H54 (cell line): ENCODE measurements around the gene PRKCE.
A peak's percentile ranks its signal among the peaks of the same experiment; 100 is the strongest.

Experiments used
- DNase-seq: peaks from one replicate; pipeline ENCODE4 v3.0.0; 2011; ENCODE audit warnings: low spot score, mixed read lengths; ENCODE audit not compliant: insufficient read length
- FAIRE-seq: peaks from 3 replicates; lab custom pipeline; 2011; peaks lifted over from hg19 to GRCh38; lab: Jason Lieb, UNC
- POLR2A ChIP-seq: IDR thresholded peaks from 2 replicates; pipeline ENCODE4 v1.6.1; 2011; ENCODE audit warnings: low read depth, mild to moderate bottlenecking, low read length

Gene PRKCE

DNA sequence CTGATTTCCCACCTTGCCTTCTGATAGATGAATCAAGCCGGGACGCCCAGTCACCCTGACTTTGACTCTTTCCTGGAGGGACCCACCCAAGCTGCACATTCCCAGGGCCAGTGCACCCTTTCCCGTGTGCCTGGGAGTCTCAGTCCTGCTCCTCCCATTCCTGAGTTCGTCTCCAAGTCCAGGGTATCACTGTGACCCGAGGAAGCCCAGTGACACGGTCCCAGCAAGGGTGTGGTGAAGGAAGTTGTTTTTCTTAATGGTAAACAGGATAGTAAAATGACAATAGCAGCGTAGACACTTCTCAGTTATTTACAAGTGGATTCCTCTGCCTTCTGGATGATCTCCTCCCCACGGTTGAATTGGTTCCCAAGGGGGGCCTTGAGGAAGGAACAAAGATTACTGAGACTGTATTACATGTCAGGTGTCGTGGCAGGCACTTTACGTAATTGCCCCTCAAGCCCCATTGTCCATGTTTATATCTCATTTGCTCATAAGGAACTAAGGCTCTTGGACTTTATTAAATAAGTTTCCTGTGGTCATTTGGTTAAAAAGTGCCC, 123.3 kb downstream of the PRKCE start:
- FAIRE-seq (no peak), DNase-seq (no peak)
- no peak for TF ChIP-seq POLR2A

DNA sequence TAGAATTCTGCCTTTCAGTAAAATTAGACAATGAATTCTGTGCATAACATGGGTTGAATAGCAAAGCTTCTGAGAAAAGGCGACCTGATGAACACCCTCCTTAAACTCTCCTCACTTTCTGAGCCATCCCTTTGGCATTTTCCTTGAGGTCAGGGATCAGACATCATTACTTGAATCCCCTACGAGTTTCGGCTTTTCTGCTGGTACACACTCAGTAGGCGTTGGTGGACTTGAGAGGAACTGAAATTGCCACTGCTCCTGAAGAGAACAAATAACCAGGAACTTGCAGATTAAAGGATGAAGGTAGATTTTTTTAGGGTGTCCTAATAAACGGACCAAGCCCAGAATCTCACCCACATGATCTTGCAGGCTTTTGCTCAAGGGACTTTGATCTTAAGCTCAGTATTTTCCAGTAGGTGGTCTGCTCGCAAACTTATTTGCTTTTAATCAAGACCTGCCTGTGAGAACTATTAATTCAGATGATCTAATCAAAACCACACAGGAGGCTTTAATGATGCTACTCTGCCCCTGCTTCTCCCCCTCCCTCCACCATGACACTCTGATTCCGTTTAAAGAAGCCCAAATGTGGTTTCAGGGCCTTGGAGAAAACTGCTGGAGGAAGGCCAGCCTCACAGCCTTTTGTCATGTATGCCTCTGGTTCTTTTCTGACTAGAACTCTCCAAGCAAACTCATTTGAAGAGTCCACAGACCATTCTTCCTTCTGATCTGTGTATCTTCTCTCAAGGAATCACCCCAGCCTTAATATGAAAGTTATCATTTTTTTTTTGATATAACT, 124.9 kb downstream of the PRKCE start:
- no peak for DNase-seq
- no peak for TF ChIP-seq POLR2A
- no peak for FAIRE-seq

DNA sequence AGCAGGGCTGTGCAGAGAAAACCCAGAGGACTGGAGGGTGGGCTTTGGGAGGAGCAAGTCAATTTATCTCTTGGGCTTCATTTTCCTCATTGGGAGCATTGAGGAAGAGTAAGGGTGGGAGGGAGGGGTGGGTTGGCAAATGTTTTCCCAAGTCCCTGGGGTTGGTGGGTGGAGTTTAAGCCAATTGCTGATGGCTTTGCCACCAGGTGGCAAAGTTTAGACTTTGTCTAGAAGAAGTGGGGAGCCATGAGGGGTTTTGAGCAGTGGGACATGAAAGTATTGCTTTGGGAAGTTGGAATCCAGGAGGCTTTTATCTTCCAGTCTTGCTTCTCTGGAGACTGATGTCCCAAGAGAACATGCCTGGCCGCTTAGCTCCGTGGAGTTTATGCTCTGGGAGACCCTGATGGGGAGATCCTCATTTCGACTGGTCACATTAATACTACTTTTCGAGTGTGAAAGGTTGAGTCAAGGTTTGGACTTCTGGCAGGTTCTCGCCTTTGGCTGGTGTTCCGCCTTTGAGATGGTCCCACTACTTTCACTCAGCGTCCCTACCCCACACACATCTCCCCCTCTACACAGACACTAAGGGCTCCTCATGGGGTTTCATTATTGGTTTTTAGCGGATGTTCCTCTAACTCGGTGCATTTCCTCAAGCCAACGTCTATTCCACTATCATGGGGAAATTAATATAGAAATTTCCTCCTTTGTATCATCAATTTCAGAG, 126.7 kb downstream of the PRKCE start:
- no peak for DNase-seq
- TF ChIP-seq POLR2A = no peak

DNA sequence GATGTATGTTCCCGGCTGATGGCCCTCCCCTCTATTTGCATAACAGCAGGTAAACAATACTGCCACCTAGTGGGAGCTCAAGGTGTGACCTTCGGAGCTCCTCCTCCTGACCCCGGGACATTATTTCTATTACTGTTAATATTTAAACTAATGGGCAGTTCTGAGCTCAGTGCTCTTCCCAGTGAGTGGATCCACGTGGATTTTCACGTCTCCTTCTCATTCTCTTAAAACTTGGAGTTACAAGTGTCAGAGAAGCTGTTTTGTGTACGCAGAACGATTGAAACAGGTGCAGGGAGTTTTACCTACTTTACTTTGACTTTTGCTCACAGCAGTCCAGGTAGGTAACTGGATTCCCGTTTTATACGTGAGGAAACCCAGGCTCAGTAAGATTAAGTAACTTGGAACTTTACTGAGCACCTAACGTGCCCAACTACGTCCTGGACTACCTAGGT, 127.3 kb downstream of the PRKCE start:
- FAIRE-seq (no peak), DNase-seq (peak; percentile 57)
- TF ChIP-seq POLR2A = no peak

More for the DNA sequence above, 126.7 kb downstream of the PRKCE start:
- FAIRE-seq = no peak

DNA sequence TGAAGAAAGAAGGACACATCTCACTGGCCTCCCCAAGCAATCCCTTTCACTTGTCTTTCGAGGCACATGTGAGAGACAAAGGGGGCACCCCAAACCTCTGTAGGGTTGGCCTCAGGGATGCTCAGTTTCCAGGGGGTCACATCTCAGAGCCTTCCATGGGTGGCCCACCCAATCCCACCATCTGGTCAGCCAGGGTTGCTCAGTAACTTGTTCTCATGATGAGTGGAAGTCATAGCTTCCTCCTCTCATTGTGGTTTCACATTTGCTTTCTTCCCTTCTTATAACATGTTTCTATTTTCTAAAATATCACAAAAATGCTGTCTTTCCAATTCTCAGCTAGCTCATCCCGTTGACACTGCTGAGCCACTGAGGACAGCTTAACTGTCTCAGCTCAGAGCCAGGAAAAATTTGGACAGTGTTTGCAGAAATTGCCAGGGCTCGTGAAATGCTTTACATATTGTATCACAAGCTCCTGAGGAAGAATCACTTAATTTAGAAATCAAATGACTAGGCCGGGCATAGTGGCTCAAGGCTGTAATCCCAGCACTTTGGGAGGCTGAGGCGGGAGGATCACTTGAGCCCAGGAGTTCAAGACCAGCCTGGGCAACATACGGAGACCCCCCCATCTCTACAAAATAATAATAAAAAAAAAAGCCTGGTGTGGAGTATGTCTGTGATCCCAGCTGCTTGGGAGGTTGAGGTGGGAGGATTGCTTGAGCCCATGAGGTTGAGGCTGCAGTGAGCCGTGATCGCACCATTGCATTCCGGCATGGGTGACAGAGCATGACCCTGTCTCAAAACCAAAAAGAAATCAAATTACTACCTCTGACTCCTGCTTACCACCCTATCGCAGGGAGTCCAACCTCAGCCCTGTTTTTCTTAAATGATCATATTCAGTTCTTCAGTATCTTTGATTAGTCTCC, 129.3 kb downstream of the PRKCE start:
- DNase-seq (no peak), FAIRE-seq (no peak)

DNA sequence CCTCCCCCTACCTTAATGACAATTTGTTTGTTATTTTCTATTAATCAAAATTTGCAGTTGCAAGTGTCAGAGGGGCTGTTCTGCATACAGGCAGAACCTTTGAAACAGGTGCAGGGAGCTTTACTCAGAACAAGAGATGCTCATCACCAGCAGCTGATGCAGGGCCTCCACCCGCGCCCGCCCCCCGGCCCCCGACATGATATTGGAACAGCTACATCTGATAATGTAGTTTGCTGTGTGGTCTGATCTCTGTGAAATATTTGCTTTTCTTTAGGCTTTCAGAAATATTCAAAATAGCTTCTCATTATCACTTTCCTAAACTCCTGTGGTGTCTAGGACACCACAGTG, 130.0 kb downstream of the PRKCE start:
- DNase-seq (no peak), FAIRE-seq (no peak)
- no peak for TF ChIP-seq POLR2A

More for the DNA sequence above, 129.3 kb downstream of the PRKCE start:
- TF ChIP-seq POLR2A = no peak

DNA sequence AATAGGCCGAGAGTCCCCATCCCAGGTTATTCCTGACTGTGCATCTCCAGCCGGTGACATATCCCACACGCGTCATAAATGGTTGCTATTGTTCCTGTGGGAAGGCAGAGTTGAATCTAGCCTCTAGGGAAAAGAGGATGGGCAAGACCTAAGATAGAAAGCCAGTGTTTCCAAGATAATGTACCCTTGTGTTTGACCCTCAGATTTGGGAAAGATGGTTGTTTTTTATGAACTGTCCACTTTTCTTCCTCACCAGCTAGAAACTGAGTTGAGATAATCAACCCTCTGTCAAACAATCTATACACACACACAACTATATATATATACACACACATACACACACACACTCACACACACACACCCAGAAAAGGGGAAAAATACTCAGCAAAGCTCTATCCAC, 131.0 kb downstream of the PRKCE start:
- TF ChIP-seq POLR2A = no peak
- FAIRE-seq = no peak
- no peak for DNase-seq

DNA sequence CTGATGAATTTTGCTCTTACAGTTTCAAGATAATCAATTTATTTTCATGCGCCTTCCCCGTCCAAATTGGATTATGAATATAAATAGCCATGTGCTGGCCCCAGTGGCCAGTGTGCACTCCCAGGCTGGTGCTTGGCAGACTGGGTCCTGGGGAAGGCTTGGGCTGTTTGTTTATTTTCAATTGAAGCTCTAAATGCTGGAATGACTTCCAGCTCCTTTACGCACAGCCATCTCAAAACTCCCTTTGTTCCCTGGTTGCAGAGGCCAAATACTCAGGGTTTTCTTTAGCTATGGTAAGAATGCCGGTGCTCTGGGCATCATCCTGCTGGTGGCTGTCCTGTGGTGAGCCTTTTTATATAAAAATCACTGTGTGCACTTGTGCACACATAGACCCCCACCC, 131.5 kb downstream of the PRKCE start:
- no peak for TF ChIP-seq POLR2A

DNA sequence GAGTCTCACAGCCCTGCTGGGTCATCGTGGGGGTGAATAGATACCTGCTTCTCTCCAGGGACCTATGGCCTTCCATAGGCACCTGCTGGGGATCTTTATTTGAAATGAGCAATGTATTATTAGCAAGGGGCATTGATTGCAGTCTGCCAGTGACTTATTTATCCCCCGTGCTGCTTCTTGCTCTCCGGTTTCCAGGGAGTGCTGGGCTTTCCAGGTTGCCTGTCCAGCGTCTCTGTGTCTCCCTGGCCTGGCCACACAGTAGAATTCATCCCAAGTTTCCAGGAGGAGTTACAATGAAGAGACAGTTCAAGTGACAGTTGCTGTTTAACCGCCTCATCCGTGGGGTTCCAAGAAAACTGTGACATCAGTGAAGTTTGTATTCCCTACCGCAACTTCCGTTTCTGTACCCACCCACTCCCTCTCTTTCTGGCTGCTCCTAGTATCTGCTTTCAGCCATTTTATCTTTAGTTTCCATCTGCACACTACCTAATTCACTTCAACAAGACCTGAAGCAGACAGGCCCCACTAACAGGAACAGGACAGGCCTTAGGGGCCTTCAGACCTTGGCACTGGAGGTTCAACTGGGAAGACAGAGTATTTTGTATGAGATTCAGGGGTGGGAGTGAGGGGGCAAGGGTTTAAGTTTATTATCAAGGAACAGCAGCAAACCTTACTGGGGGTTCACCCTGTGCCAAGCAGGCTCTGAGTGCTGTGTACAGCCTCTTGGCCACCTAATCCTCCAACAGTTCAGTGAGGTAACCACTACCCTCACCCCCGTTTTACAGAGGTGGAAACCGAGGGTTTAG, 134.8 kb downstream of the PRKCE start:
- DNase-seq (no peak), FAIRE-seq (no peak)
- no peak for TF ChIP-seq POLR2A

More for the DNA sequence above, 131.5 kb downstream of the PRKCE start:
- no peak for FAIRE-seq
- no peak for DNase-seq

DNA sequence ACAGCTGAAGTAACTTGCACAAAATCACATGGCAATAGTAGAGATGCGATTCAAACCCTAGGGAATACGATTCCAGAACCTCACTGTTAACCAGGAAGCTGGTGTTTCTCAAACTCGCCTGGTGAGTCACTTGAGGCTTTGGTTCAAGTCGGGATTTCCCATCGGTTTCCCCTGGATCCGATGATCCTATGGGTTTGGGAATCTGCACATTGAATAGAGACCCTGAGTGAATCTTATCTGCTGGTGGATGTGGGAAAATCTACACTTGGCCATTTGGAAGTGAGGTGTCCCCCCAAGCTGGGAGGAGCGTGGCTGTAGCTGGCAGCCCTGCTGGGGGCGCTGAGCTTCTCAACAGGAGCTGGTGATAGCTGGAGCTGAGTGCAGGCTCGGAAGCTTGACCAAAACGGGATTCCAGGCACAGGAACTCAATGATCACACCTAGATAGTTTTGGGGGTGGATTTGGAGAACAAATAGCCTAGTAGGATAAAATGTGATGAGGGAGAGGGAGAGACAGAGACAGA, 135.4 kb downstream of the PRKCE start:
- DNase-seq (no peak), FAIRE-seq (no peak)
- no peak for TF ChIP-seq POLR2A

DNA sequence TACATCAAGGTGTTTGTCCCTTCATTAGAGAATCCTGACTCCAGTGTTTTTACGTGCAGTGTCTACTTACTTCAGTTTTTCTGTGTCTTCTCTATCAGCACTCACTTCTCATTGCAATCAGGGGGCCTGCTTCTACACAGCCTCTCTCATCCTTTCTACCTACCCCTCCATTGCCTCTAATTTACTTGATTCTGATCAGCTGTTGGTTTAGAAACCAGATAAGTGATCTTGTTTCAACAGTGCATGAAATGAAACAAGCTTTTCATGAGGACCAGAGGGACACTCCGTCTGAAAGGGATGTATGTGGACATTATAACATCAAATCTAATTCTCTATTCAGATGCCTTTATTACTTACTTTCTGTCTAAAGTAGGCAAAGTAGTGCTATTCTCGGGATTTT, 136.9 kb downstream of the PRKCE start:
- DNase-seq (no peak), FAIRE-seq (no peak)
- TF ChIP-seq POLR2A = no peak

DNA sequence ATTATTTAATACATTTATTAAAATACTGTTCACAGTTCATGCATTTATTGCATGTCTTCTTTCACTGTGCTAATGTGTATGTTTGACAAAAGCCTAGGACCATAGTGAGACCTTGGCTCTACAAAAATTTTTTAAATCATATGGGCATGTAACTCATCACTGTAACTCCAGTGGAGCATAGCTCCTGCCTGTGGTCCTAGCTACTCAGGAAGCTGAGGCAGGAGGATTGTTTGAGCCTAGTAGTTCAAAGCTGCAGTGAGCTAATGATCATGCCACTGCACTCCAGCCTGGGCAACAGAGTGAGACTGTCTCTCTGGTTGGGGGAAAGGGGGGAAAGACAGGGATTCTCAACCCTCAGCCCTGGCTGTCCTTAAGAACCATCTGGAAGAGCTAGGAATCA, 137.8 kb downstream of the PRKCE start:
- no peak for DNase-seq
- FAIRE-seq = no peak
- TF ChIP-seq POLR2A = no peak
